WERI-Rb-1 (cell line): Measurements from ENCODE around the gene PLPP3.

Experiments used
- DNase-seq: peaks from one replicate; pipeline ENCODE4 v3.0.0-alpha.2; 2020
- H3K27ac ChIP-seq: fragments of 250-450 bp; sonication (Bioruptor Pico); 2 replicates; pipeline ENCODE4 v1.5.1; 2020; ENCODE audit warnings: mild to moderate bottlenecking, moderate library complexity
- H3K27me3 ChIP-seq: fragments of 250-450 bp; sonication (Bioruptor Pico); 2 replicates; pipeline ENCODE4 v1.5.1; 2021; ENCODE audit warnings: mild to moderate bottlenecking, low read depth, moderate library complexity; ENCODE audit not compliant: insufficient read depth, severe bottlenecking
- H3K36me3 ChIP-seq: fragments of 250-450 bp; sonication (Bioruptor Pico); 2 replicates; pipeline ENCODE4 v1.5.1; 2020; ENCODE audit warnings: mild to moderate bottlenecking, moderate library complexity
- H3K4me3 ChIP-seq: 2 replicates; pipeline ENCODE4 v1.5.1; 2011; ENCODE audit warnings: low read depth, mild to moderate bottlenecking, control low read depth, low read length
- H3K9me3 ChIP-seq: fragments of 250-450 bp; sonication (Bioruptor Pico); 2 replicates; pipeline ENCODE4 v1.5.1; 2021; ENCODE audit warnings: mild to moderate bottlenecking, moderate library complexity; ENCODE audit not compliant: severe bottlenecking
- TF ChIP-seq, protein P1 (sequence below): IDR thresholded peaks from 2 replicates; pipeline ENCODE4 v1.5.1; 2011; ENCODE audit warnings: low read depth, mild to moderate bottlenecking, control low read depth, inconsistent platforms, low read length

The PLPP3 gene

GRCh38 chr1:56550859-56551188 is 28.5 kb downstream of the PLPP3 start:
- Histone ChIP-seq H3K27me3 (no peaks in the 10 kb centered on the region), H3K27ac (no peak overlapping the region), H3K36me3 (no peaks in the 10 kb centered on the region), H3K4me3 (no peak overlapping the region), H3K9me3 (no peaks in the 10 kb centered on the region)
- TF ChIP-seq, protein P1, sequence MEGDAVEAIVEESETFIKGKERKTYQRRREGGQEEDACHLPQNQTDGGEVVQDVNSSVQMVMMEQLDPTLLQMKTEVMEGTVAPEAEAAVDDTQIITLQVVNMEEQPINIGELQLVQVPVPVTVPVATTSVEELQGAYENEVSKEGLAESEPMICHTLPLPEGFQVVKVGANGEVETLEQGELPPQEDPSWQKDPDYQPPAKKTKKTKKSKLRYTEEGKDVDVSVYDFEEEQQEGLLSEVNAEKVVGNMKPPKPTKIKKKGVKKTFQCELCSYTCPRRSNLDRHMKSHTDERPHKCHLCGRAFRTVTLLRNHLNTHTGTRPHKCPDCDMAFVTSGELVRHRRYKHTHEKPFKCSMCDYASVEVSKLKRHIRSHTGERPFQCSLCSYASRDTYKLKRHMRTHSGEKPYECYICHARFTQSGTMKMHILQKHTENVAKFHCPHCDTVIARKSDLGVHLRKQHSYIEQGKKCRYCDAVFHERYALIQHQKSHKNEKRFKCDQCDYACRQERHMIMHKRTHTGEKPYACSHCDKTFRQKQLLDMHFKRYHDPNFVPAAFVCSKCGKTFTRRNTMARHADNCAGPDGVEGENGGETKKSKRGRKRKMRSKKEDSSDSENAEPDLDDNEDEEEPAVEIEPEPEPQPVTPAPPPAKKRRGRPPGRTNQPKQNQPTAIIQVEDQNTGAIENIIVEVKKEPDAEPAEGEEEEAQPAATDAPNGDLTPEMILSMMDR: no peak
- DNase-seq: no peak

GRCh38 chr1:56550138-56550858 is 29.1 kb downstream of the PLPP3 start:
- Histone ChIP-seq H3K9me3 (no peaks in the 10 kb centered on the region), H3K36me3 (no peaks in the 10 kb centered on the region), H3K27ac (no peak overlapping the region), H3K27me3 (no peaks in the 10 kb centered on the region), H3K4me3 (no peak overlapping the region)
- DNase-seq: no peak
- TF ChIP-seq, protein P1: no peak

DNA sequence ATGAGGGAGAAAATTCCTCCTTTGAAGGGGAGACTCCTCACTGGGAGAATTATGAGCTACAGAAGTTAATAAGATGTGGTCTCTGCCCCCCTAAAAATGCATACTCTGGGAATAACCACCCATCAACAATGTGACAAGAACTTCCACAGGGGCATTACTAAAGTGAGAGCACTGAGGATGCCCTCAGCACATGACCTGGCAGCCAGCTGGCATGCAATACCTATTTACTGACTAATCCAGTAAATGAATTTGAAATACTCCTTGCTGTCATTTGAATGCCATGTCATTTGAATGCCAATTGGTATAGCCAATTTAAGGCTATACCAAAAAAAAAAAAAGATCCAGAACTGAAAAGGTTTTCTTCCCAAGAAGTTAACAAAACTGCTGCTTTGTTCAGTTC is 30.8 kb downstream of the PLPP3 start:
- H3K27ac ChIP-seq: no peak overlapping the region
- H3K36me3 ChIP-seq: no peaks in the 10 kb centered on the region
- H3K9me3 ChIP-seq: no peaks in the 10 kb centered on the region
- H3K4me3 ChIP-seq: no peak overlapping the region
- TF ChIP-seq, protein P1: no peak
- no peak for DNase-seq
- no peaks in the 10 kb centered on the region for H3K27me3 ChIP-seq

- TF ChIP-seq, protein P1: no peak
- no peak for DNase-seq
- Histone ChIP-seq H3K36me3 (no peaks in the 10 kb centered on the region), H3K9me3 (no peaks in the 10 kb centered on the region), H3K27ac (no peak overlapping the region), H3K27me3 (no peaks in the 10 kb centered on the region), H3K4me3 (no peak overlapping the region)
These were observed 31.4 kb downstream of the PLPP3 start for GRCh38 chr1:56547977-56548376.

- H3K9me3 ChIP-seq: no peaks in the 10 kb centered on the region
- TF ChIP-seq, protein P1: no peak
- H3K4me3 ChIP-seq: no peak overlapping the region
- H3K27me3 ChIP-seq: no peaks in the 10 kb centered on the region
- DNase-seq: no peak
- H3K36me3 ChIP-seq: no peaks in the 10 kb centered on the region
- H3K27ac ChIP-seq: no peak overlapping the region
These were observed 31.9 kb downstream of the PLPP3 start for GRCh38 chr1:56547473-56547872.

GRCh38 chr1:56545711-56546110 is 33.7 kb downstream of the PLPP3 start:
- no peaks in the 10 kb centered on the region for H3K36me3 ChIP-seq
- no peaks in the 10 kb centered on the region for H3K27me3 ChIP-seq
- TF ChIP-seq, protein P1: no peak
- DNase-seq: no peak
- H3K9me3 ChIP-seq: no peaks in the 10 kb centered on the region
- no peak overlapping the region for H3K4me3 ChIP-seq
- no peak overlapping the region for H3K27ac ChIP-seq
